ENCODE data around the gene CD96.
"Not testable (repeated sequence)": the region's sequence is repeated elsewhere in the genome, so short reads cannot be mapped to it uniquely, and the experiment has no call there.

Gene CD96, protein sequence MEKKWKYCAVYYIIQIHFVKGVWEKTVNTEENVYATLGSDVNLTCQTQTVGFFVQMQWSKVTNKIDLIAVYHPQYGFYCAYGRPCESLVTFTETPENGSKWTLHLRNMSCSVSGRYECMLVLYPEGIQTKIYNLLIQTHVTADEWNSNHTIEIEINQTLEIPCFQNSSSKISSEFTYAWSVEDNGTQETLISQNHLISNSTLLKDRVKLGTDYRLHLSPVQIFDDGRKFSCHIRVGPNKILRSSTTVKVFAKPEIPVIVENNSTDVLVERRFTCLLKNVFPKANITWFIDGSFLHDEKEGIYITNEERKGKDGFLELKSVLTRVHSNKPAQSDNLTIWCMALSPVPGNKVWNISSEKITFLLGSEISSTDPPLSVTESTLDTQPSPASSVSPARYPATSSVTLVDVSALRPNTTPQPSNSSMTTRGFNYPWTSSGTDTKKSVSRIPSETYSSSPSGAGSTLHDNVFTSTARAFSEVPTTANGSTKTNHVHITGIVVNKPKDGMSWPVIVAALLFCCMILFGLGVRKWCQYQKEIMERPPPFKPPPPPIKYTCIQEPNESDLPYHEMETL

GRCh38 chr3:111541911-111542483, at the start of gene CD96:
Gene CD96 (plus strand): TSS chr3:111542197. CDS start chr3:111542249, 52 bp downstream.
- DNase-seq (ENCODE audit: low spot score) = no peak

- no peak for DNase-seq (ENCODE audit: low spot score)
Measured at GRCh38 chr3:111493276-111493675, 48.7 kb upstream of the CD96 start.

DNA sequence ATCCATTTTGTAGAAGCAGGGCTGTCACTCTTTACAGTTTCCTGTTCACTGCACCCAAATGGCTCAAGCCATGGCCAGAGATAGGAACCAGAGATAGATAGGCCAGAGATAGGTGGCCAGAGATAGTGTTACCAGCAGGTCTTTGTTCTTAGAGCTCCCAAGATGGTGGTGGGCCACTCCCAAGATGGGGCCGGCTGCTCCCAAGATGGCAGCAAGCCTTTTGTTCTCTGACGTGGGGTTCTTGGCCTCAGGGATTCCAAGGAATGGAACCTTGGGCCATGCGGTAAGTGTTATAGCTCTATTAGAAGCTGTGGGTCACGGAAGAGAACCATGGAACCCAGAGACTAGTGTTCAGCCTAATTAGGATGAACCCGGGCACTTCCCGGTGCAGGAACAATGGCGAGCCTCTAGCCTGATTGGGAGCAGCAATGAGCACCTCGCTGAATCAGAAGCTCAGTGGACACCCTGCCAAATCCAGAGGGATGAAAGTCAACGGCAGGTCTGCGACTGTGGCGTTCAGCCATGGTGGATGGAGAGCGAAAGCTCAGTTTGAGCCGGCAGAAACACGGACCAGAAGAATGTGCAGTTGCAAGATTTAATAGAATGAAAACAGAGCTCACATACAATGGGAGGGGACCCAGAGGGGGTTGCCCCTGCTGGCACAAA, 45.0 kb upstream of the CD96 start:
- no peak for DNase-seq (ENCODE audit: low spot score)

DNA sequence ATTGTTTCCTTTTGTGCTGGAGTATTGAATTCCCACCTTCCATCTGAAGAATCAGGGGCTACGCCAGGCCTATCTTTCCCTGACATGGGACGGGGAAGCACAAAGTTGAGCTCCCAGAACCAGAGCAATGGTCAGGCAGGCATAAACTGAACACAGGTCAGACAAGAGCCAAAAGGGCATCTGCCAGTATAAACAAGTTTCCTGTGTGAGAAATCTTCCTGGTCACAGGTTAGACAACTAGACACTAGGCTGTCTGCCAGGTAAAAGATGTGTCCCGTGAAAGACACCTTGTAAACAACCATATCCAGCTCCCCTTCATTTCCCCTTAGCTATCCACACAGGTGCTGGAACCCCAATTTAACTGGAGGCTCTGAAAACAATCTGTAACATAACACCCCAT, 44.0 kb upstream of the CD96 start:
- DNase-seq (ENCODE audit: low spot score) = no peak

GRCh38 chr3:111506435-111506834, 35.6 kb upstream of the CD96 start:
- no peak for DNase-seq (ENCODE audit: low spot score)

- no peak for DNase-seq (ENCODE audit: low spot score)
Measured at GRCh38 chr3:111509308-111509707, 32.7 kb upstream of the CD96 start.

- DNase-seq (ENCODE audit: low spot score) = no peak
Measured at GRCh38 chr3:111517801-111518200, 24.2 kb upstream of the CD96 start.

DNA sequence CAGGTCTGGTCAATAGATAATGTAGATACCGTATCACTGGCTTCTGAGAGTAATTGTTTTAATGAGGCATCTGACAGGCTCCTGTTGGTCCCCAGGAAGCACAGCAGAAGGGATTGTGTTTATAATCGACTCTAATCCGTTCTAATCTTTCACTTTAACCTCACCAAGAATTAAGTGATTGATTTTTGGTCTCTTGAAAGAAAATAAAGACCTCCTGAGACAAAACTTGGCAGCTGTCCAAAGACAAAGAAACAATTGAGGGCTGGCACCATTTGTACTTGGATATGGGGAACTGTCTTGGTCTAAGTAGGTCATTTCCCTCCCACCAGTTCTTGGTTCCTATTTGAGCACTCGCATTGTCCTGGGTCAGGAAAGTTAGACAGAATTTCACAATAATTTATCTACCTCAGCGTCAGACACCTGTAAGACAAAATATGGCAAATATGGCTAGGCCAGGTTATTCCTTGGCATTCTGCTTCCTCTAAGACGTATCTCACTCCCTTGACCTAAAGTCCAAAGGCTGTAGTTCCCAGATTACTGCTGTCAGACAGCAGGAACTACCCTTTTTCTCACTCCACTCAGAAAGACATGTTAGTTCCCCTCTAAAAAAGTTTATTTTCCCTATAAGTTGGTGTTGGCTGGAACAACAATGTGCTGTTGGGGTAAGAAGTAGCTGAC, 22.7 kb upstream of the CD96 start:
- no peak for DNase-seq (ENCODE audit: low spot score)

DNA sequence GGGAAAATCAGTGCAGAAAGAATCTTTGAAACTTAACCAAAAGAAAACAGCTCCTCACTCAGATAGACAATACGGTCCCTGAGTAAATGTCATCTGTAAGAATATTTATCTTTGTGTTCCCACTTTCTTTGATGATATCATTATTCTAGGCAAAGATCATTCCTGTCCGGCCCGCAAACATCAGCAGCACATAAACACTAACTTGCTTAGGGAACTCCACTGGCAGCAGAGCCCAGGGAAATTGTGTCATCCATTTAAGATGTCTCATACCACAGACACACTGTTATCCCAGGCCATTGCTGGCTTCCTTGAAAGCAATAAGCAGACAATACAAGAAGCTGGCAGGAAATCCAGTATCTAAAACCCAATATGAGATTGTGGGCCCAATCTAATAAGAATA, 20.1 kb upstream of the CD96 start:
- DNase-seq (ENCODE audit: low spot score) = no peak

DNA sequence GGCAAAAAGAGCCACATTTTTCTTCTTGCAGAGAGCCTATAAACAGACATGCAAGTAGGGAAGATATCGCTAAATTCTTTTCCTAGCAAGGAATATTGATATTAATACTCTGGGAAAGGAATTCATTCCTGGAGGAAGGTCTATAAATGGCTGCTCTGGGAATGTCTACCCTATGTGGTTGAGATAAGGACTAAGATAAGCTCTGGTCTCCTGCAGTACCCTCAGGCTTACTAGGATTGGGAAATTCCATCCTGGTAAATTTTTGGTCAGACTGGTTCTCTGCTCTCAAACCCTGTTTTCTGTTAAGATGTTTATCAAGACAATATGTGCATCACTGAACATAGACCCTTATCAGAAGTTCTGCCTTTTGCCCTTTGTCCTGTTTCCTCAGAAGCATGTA, 17.5 kb upstream of the CD96 start:
- not testable (repeated sequence) for DNase-seq (ENCODE audit: low spot score)

- DNase-seq (ENCODE audit: low spot score) = no peak
Measured at GRCh38 chr3:111531446-111531845, 10.6 kb upstream of the CD96 start.

DNA sequence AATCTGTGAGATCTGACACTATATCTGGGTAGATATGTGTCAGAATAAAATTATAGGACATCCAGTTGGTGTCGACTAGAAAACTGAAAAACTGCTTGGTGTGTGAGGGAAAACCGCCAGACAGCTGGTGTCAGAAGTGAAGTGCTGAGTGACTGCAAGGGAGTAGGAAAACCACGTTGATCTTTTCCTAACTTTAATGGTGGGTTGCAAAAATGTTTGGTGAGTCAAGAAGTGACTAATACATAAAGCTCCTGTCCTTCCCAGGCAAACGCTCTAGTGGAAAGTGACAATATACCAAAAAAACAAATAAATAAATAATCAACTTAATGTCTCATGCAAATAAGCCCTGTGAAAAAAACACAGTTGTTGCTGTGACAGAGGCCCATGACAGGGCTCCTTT, 7.3 kb upstream of the CD96 start:
- DNase-seq (ENCODE audit: low spot score) = no peak

DNA sequence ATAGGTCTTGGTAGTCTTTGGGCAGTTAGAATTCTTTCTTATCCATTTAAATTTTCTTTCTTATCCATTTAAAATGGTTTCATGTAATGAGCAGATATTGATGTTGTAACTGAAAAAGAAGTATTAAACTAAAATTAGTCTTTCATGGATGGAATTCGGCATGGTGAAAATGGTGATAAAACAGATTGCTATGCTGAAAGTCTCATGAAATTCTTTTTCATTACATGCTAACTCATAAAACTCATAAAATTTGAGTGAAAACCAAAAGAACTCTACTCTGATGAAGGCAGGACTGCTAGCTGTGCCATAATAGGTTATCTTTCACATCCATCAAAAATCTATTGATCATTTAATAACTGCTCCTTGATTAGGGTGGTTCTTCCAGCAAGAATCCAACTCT, 3.9 kb upstream of the CD96 start:
- no peak for DNase-seq (ENCODE audit: low spot score)

- no peak for DNase-seq (ENCODE audit: low spot score)
Measured at GRCh38 chr3:111538681-111539083, 3.3 kb upstream of the CD96 start.

GRCh38 chr3:111539351-111540331, 2.4 kb upstream of the CD96 start:
- DNase-seq (ENCODE audit: low spot score) = no peak

DNA sequence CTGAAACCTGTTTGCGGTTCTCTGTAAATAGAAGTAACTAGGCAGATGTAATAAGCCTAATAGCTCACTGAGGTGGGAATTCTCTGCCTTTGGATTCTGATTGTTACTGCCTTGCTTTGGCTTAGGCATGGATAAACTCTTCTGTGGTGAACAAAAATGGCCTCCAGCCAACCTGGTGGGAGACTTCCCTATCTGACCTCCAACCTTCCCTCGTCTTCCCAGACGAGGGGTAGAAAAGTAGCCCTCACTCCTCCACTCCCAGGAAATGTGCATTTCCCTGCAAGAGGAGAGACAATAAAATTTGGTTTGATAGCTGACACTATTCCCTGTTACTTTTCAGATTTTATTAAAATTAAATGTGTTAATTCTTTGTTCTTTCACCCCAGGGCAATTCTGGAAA, 606 bp upstream of the CD96 start:
- DNase-seq (ENCODE audit: low spot score) = no peak

GRCh38 chr3:111542611-111543300, 759 bp downstream of the CD96 start:
- no peak for DNase-seq (ENCODE audit: low spot score)

GRCh38 chr3:111545349-111545748, 3.4 kb downstream of the CD96 start:
- no peak for DNase-seq (ENCODE audit: low spot score)

- no peak for DNase-seq (ENCODE audit: low spot score)
Measured at GRCh38 chr3:111547631-111548030, 5.6 kb downstream of the CD96 start.

DNA sequence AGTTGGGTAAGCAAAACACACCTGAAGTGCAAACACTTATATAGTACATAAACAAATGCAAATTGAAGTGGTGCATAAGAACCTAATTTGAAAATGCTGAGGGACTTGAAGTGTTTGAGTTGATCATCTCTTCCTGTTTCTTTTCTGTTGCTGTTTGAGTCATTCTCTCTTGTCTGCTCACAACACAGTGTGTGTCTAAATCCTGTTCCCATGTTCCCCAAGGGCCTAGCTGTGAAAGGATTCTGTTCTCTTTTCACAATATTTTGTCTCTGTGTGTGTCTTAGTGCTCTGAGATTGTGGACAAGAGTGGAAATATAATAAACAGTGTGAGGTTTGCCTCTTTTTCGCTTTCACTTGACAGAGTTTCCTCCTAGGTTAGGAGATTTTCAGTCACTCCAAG, 6.1 kb downstream of the CD96 start:
- no peak for DNase-seq (ENCODE audit: low spot score)

GRCh38 chr3:111548756-111549155, 6.8 kb downstream of the CD96 start:
- DNase-seq (ENCODE audit: low spot score) = no peak

Data from cerebellar cortex (tissue), 1 donor.